Uterus (tissue), 4 donors: ENCODE data around the gene DGKG. TPM values are rescaled to one million over a fixed set of nuclear protein-coding genes. Genes with fewer than 3 reads are reported as not detected.

Source experiments
- DNase-seq, 2 donors: peaks; one replicate each; pipeline ENCODE4 v3.0.0-alpha.2; 2019 to 2020
- H3K27ac ChIP-seq, 2 donors: fragments of 200-600 bp; sonication (generic); 1 replicate in 1 of 2; 2 replicates in 1 of 2; pipeline ENCODE4 v1.5.1; 2016 to 2018
- H3K27me3 ChIP-seq, 2 donors: fragments of 200-600 bp; sonication (generic); one replicate each; pipeline ENCODE4 v1.5.1; 2018 to 2019; ENCODE audit warnings: control low read depth in 1 of 2
- H3K36me3 ChIP-seq, 2 donors: fragments of 200-600 bp; sonication (generic); one replicate each; pipeline ENCODE4 v1.5.1; 2019; ENCODE audit warnings: control low read depth in 1 of 2
- H3K4me1 ChIP-seq, 2 donors: fragments of 200-600 bp; sonication (generic); one replicate each; pipeline ENCODE4 v1.5.1; 2018 to 2019; ENCODE audit warnings: control low read depth in 1 of 2
- H3K4me3 ChIP-seq, 2 donors: fragments of 200-600 bp; sonication (generic); 1 replicate in 1 of 2; 2 replicates in 1 of 2; pipeline ENCODE4 v1.5.1; 2018 to 2019; ENCODE audit warnings: mild to moderate bottlenecking in 1 of 2
- H3K9me3 ChIP-seq, 2 donors: fragments of 200-600 bp; sonication (generic); one replicate each; pipeline ENCODE4 v1.5.1; 2019; ENCODE audit warnings: control low read depth in 1 of 2
- POLR2A ChIP-seq, 2 donors: fragments of 450-650 bp; IDR thresholded peaks; one replicate each; pipeline ENCODE4 v1.6.1; 2016; ENCODE audit warnings: antibody characterized with exemption in 2 of 2, mild to moderate bottlenecking in 1 of 2, moderate library complexity in 1 of 2
- intact Hi-C: fragments of 100-400 bp; cut with DNase I; formaldehyde crosslinking; loops from one replicate; pipeline ENCODE4 v1.15.1; 2023; ENCODE audit warnings: low total_unique reads
- total RNA-seq, 4 donors: library from RNA; depleted of rRNA in 3 of 4; stranded (reverse); fragments of >200 nt in 3 of 4; gene quantifications; one replicate each; pipeline versions ENCODE4 v1.1.0 to v1.2.4, GENCODE V29; 2014 to 2023
- TF ChIP-seq, protein P1 (sequence below), 4 experiments: fragments of 200-600 bp in 2 of 4; fragments of 450-650 bp in 2 of 4; sonication (generic) in 2 of 4; IDR thresholded peaks; one replicate each; pipeline ENCODE4 v1.5.1; 2016 to 2019; ENCODE audit warnings: antibody characterized with exemption in 4 of 4, mild to moderate bottlenecking in 2 of 4, moderate library complexity in 1 of 4
- donor health status: DM: yes; HTN: yes; CAD: no.

DGKG gene
- total RNA-seq, 4 donors from 2014 or later: 1.9 to 10.8 (median 6.7) TPM

DNA sequence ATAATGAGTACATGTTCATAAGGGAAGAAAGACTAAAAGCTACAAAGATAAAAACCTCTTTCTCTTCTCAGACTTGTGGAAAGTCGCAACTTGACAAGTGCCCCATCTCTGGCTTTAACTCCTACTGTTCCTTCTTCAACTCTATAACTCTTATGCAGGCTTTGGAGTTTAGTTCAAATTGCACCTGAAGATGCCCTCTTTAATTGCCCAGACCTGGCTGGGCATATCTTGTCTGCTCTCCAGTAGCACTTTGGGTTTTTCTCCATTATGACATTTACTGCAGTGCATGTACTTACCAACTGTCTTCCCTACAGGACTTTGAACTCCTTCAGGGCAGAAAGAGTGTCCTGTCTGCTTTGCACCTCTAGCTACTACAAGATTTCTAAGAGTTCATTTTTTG is 32.4 kb downstream of the DGKG start:
- no peaks in the 10 kb centered on the region for H3K36me3 ChIP-seq
- H3K27me3 ChIP-seq: no peaks in the 10 kb centered on the region
- no peaks in the 10 kb centered on the region for H3K4me1 ChIP-seq
- DNase-seq: no peak
- intact Hi-C loops: no loop called here
- TF ChIP-seq, protein P1, sequence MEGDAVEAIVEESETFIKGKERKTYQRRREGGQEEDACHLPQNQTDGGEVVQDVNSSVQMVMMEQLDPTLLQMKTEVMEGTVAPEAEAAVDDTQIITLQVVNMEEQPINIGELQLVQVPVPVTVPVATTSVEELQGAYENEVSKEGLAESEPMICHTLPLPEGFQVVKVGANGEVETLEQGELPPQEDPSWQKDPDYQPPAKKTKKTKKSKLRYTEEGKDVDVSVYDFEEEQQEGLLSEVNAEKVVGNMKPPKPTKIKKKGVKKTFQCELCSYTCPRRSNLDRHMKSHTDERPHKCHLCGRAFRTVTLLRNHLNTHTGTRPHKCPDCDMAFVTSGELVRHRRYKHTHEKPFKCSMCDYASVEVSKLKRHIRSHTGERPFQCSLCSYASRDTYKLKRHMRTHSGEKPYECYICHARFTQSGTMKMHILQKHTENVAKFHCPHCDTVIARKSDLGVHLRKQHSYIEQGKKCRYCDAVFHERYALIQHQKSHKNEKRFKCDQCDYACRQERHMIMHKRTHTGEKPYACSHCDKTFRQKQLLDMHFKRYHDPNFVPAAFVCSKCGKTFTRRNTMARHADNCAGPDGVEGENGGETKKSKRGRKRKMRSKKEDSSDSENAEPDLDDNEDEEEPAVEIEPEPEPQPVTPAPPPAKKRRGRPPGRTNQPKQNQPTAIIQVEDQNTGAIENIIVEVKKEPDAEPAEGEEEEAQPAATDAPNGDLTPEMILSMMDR (IDR thresholded peaks at IDR 0.05): no peak
- H3K27ac ChIP-seq: no peak overlapping the region
- H3K9me3 ChIP-seq: no peaks in the 10 kb centered on the region
- no peak overlapping the region for H3K4me3 ChIP-seq

DNA sequence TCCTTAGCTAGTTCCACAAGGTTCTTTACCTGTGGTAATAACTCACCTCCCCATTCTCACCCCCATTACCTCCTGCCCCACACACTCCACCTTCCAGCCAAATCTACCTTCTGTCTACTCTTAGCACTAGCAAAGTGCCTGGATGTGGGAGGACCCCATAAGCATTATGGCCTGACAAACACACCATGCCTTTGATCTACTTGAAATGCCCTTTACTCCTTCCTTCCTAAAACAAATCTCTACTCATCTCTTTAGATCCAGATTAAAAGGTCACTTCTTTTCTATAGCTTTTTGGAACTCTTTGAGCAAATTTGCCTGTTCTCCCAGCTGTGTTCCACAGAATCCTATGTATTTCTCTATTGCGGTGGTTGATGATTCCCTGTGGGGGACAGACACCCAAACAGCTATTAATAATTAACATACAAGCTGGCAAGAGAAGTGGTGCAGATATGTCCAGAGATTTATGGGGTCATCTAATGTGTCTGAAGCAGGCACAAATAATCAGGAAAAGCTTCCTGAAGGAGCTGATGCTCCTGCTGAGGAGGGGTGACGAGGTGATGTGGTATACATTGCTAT is 34.0 kb downstream of the DGKG start:
- H3K36me3 ChIP-seq: no peaks in the 10 kb centered on the region
- intact Hi-C loops: no loop called here
- DNase-seq: no peak
- H3K27me3 ChIP-seq: no peaks in the 10 kb centered on the region
- no peaks in the 10 kb centered on the region for H3K4me1 ChIP-seq
- TF ChIP-seq, protein P1 (IDR thresholded peaks at IDR 0.05): no peak
- TF ChIP-seq POLR2A (IDR thresholded peaks at IDR 0.05): no peak
- no peaks in the 10 kb centered on the region for H3K9me3 ChIP-seq
- H3K4me3 ChIP-seq: no peak overlapping the region
- H3K27ac ChIP-seq: no peak overlapping the region

DNA sequence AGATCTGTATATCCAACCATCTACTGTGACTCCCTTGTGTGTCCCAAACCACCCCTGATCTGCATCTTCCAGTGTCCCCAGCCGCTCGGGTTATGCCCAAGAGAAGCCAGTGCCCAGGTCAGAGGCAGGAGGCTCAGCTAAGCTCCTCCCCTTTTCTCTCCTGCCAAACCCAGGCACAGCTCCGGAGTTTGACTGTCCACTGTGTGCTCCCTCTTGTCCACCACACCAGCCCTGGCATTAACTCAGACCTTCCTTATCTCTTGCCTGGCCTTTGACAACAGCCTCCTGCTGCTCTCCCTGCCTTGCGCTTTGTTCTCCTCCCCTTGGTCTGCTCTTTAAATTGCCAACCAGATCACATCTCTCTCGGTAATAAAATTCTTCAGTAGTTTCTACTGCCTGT is 39.3 kb downstream of the DGKG start:
- Histone ChIP-seq H3K4me3 (no peak overlapping the region), H3K27ac (no peak overlapping the region), H3K27me3 (no peaks in the 10 kb centered on the region), H3K36me3 (no peaks in the 10 kb centered on the region), H3K9me3 (no peaks in the 10 kb centered on the region), H3K4me1 (no peaks in the 10 kb centered on the region)
- no peak for DNase-seq
- no peak for TF ChIP-seq POLR2A (IDR thresholded peaks at IDR 0.05)
- TF ChIP-seq, protein P1 (IDR thresholded peaks at IDR 0.05): no peak
- intact Hi-C loops: no loop called here

DNA sequence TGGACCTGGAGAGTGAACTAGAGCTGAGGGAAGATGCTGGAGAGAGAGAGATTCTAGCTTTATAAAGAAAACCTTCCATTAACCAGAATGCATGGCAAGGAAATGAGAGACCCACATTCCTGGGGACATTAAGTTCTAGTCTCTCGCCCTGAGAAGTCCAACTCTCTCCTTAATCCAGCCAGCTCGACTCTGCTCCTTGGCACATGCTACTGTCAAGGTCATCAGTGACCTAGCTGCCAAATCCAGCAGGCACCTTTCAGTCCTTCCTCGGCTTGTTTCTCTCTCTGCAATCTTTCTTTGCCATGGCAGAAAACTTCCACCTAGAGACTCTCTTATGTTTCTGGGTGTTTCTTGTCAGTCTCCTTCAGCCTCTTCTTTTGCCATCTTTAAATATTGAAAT is 40.3 kb downstream of the DGKG start:
- no peak overlapping the region for H3K27ac ChIP-seq
- DNase-seq: no peak
- no peak overlapping the region for H3K4me3 ChIP-seq
- H3K9me3 ChIP-seq: no peaks in the 10 kb centered on the region
- H3K36me3 ChIP-seq: no peaks in the 10 kb centered on the region
- H3K27me3 ChIP-seq: no peaks in the 10 kb centered on the region
- H3K4me1 ChIP-seq: no peaks in the 10 kb centered on the region
- TF ChIP-seq POLR2A (IDR thresholded peaks at IDR 0.05): no peak
- TF ChIP-seq, protein P1 (IDR thresholded peaks at IDR 0.05): no peak
- intact Hi-C loops: no loop called here

DNA sequence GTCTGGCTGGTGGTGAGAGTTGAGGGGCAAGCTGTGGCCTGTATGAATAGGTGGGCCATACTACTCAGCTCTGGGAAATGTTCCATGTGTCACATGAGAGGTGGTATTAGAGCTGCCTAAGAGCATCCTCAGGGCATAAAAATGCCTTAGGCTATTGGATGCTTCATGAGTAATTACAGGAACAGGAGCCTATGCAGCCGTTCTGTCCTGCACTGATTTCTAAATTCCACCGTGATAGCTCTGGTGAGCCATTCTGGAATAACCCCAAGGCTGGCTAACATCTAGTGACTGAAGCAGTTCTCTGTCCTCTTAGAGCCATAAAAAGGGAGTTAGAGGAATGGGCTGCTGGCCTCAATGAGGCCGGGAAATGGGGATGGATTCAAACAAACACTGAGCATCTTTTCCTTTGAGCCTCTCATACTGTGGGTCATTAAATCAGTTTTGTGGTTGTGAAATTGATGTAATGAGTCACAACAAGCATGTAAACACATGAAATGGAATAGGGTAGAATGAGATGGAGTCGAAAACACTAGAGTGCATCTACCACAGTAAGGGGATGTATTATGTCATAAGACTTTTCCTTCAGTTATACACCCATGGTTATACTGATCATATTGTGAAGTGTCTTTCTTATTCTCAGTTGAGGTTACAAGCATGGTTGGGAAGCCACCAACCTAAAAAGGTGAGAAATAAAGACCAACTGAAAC is 41.0 kb downstream of the DGKG start:
- Histone ChIP-seq H3K4me1 (no peaks in the 10 kb centered on the region), H3K27me3 (no peaks in the 10 kb centered on the region), H3K36me3 (no peaks in the 10 kb centered on the region), H3K27ac (no peak overlapping the region), H3K4me3 (no peak overlapping the region), H3K9me3 (no peaks in the 10 kb centered on the region)
- no peak for TF ChIP-seq POLR2A (IDR thresholded peaks at IDR 0.05)
- TF ChIP-seq, protein P1 (IDR thresholded peaks at IDR 0.05): no peak
- intact Hi-C loops: no loop called here
- DNase-seq: no peak
